NCI-H2029 treated with DMSO at 0.1 percent for 48 hours (cell line): ENCODE data around the gene LTB4R.
"Not testable (repeated sequence)": the region's sequence is repeated elsewhere in the genome, so short reads cannot be mapped to it uniquely, and the experiment has no call there.

Source experiments
- DNase-seq: peaks from one replicate; lab custom pipeline; 2025; lab: John Stamatoyannopoulos, UW

Gene LTB4R

GRCh38 chr14:24323341-24323740 lies 12.0 kb downstream of the LTB4R start:
- DNase-seq: no peak

- no peak for DNase-seq
Measured at GRCh38 chr14:24324024-24324423, 12.7 kb downstream of the LTB4R start.

GRCh38 chr14:24325041-24325530 lies 13.8 kb downstream of the LTB4R start:
- DNase-seq: no peak

GRCh38 chr14:24325963-24326362 lies 14.7 kb downstream of the LTB4R start:
- no peak for DNase-seq

- DNase-seq: no peak
Measured at GRCh38 chr14:24327303-24327702, 16.0 kb downstream of the LTB4R start.

GRCh38 chr14:24327914-24328313 lies 16.6 kb downstream of the LTB4R start:
- not testable (repeated sequence) for DNase-seq

GRCh38 chr14:24329073-24329663 lies 17.9 kb downstream of the LTB4R start:
- DNase-seq: no peak

GRCh38 chr14:24329736-24330135 lies 18.4 kb downstream of the LTB4R start:
- DNase-seq: no peak

- no peak for DNase-seq
Measured at GRCh38 chr14:24330973-24331674, 19.8 kb downstream of the LTB4R start.

- DNase-seq: no peak
Measured at GRCh38 chr14:24331731-24332267, 20.5 kb downstream of the LTB4R start.

- peak; percentile 38 for DNase-seq
Measured at GRCh38 chr14:24332268-24332993, 21.1 kb downstream of the LTB4R start.

GRCh38 chr14:24334431-24335291 lies 23.4 kb downstream of the LTB4R start, which contains the start of gene ADCY4:
ADCY4 (minus strand) TSS chr14:24335071; CDS start chr14:24334652, 419 bp downstream.
- no peak for DNase-seq

- no peak for DNase-seq
Measured at GRCh38 chr14:24335461-24336171, 24.3 kb downstream of the LTB4R start.

GRCh38 chr14:24337144-24337823 lies 26.0 kb downstream of the LTB4R start:
- no peak for DNase-seq

GRCh38 chr14:24337824-24338175 lies 26.5 kb downstream of the LTB4R start:
- no peak for DNase-seq

- DNase-seq: no peak
Measured at GRCh38 chr14:24338843-24339242, 27.5 kb downstream of the LTB4R start.

GRCh38 chr14:24339284-24340151 lies 28.2 kb downstream of the LTB4R start, which contains the start of gene RIPK3:
RIPK3 (minus strand) TSS chr14:24339991; CDS start chr14:24339826, 165 bp downstream.
- no peak for DNase-seq

- DNase-seq: no peak
Measured at GRCh38 chr14:24340606-24341005, 29.3 kb downstream of the LTB4R start.

- no peak for DNase-seq
Measured at GRCh38 chr14:24342889-24343288, 31.6 kb downstream of the LTB4R start.
